Measurements from ENCODE around the gene CD300H.
A peak's percentile ranks its signal among the peaks of the same experiment; 100 is the strongest.

CD300H gene

GRCh38 chr17:74541176-74542111 lies 25.9 kb downstream of the CD300H start:
- TF ChIP-seq, protein P1, sequence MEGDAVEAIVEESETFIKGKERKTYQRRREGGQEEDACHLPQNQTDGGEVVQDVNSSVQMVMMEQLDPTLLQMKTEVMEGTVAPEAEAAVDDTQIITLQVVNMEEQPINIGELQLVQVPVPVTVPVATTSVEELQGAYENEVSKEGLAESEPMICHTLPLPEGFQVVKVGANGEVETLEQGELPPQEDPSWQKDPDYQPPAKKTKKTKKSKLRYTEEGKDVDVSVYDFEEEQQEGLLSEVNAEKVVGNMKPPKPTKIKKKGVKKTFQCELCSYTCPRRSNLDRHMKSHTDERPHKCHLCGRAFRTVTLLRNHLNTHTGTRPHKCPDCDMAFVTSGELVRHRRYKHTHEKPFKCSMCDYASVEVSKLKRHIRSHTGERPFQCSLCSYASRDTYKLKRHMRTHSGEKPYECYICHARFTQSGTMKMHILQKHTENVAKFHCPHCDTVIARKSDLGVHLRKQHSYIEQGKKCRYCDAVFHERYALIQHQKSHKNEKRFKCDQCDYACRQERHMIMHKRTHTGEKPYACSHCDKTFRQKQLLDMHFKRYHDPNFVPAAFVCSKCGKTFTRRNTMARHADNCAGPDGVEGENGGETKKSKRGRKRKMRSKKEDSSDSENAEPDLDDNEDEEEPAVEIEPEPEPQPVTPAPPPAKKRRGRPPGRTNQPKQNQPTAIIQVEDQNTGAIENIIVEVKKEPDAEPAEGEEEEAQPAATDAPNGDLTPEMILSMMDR (IDR thresholded peaks at IDR 0.05; ENCODE audit: borderline replicate concordance, control extremely low read depth, extremely low read depth, insufficient read depth, missing control alignments): no peak
- no peak for DNase-seq (ENCODE audit: low spot score)
- in situ Hi-C loops (cut with MboI; ENCODE audit: low sequenced_read_pairs, unreplicated experiment): no loop called here

GRCh38 chr17:74539281-74539820 lies 28.0 kb downstream of the CD300H start:
- no peak for DNase-seq (ENCODE audit: low spot score)
- TF ChIP-seq, protein P1 (IDR thresholded peaks at IDR 0.05; ENCODE audit: borderline replicate concordance, control extremely low read depth, extremely low read depth, insufficient read depth, missing control alignments): no peak
- in situ Hi-C loops (cut with MboI; ENCODE audit: low sequenced_read_pairs, unreplicated experiment): no loop called here

DNA sequence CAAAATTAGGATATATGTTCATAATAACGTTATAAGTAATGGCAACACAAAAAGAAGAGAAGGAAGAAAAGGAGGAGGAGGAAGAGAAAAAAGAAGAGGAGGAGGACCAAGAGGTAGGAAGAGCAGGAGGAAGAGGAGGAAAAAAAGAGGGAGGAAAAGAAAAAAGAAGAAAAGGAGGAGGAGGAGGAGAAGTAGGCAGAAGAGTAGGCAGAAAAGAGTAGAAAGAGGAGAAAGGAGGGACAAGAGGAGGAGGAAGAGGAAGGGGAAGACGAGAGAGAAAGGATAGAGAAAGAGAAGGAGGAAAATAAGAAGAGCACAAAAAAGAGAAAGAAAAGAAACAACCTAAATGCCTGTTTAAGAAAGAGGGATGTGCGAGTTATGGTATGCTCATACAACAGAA lies 30.4 kb downstream of the CD300H start:
- TF ChIP-seq, protein P1 (IDR thresholded peaks at IDR 0.05; ENCODE audit: borderline replicate concordance, control extremely low read depth, extremely low read depth, insufficient read depth, missing control alignments): no peak
- in situ Hi-C loops (cut with MboI; ENCODE audit: low sequenced_read_pairs, unreplicated experiment): no loop called here
- no peak for DNase-seq (ENCODE audit: low spot score)

DNA sequence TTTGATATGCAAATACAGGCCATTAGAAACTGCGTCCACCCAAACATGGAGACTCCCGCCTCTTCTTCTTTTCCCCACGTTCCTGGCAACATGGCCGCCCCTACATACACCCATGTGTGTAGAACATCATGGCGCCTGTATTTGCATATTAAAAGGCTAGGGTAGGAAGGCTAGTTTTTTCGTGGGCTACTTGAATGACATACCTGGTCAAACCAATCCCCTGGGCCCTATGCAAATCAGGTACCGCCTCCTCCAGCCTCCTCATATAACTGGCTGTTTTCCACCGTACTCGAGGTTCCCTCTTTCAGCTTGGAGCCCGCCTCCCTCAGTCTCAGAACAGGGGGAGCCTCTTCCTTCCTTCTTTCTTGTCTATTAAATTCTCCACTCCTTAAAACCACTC lies 35.2 kb downstream of the CD300H start:
- in situ Hi-C loops (cut with MboI; ENCODE audit: low sequenced_read_pairs, unreplicated experiment): no loop called here
- peak; percentile 23 for DNase-seq (ENCODE audit: low spot score)
- TF ChIP-seq, protein P1 (IDR thresholded peaks at IDR 0.05; ENCODE audit: borderline replicate concordance, control extremely low read depth, extremely low read depth, insufficient read depth, missing control alignments): no peak

GRCh38 chr17:74531231-74531761 lies 36.0 kb downstream of the CD300H start, which contains the start of gene CD300LB:
Gene CD300LB, minus strand, starts transcription at chr17:74531475. Its CDS starts 125 bp downstream, at chr17:74531350.
- TF ChIP-seq, protein P1 (IDR thresholded peaks at IDR 0.05; ENCODE audit: borderline replicate concordance, control extremely low read depth, extremely low read depth, insufficient read depth, missing control alignments): no peak
- DNase-seq (ENCODE audit: low spot score): peak; percentile 35
- in situ Hi-C loops (cut with MboI; ENCODE audit: low sequenced_read_pairs, unreplicated experiment): no loop called here

- in situ Hi-C loops (cut with MboI; ENCODE audit: low sequenced_read_pairs, unreplicated experiment): no loop called here
- DNase-seq (ENCODE audit: low spot score): no peak
- TF ChIP-seq, protein P1 (IDR thresholded peaks at IDR 0.05; ENCODE audit: borderline replicate concordance, control extremely low read depth, extremely low read depth, insufficient read depth, missing control alignments): no peak
Measured at GRCh38 chr17:74530831-74531150, 36.5 kb downstream of the CD300H start.
